Loucy (cell line): ENCODE measurements around the gene GSE1.

Experiments
- EZH2phosphoT487 ChIP-seq: fragments of 200-600 bp; IDR thresholded peaks from 2 replicates; pipeline ENCODE4 v1.6.1; 2018; ENCODE audit warnings: antibody characterized with exemption, mild to moderate bottlenecking, moderate library complexity, borderline replicate concordance
- TF ChIP-seq, protein P1 (sequence below): fragments of 200-600 bp; sonication (generic); conservative IDR thresholded peaks from 2 replicates; pipeline ENCODE4 v1.5.1; 2014; ENCODE audit warnings: mild to moderate bottlenecking, antibody characterized with exemption, low read length

DNA sequence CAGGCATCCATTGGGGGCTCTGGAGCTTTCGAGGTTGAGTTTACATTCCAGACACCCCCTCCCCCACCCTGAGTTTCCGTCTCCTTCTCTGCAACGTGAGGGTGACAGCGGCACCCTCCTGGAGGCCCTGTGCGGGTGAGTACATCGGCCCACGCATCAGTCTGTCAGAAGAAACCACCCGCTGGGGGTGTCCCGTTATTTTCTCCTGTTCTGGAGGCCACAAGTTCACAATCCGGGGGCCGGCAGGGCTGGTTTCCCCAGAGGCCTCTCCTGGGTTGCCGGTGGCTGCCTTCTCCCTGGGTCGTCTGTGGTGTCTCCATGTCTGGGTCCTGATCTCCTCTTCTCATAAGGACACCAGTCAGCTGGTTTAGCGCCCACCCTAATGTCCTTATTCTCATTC is 35.7 kb downstream of the GSE1 start:
- TF ChIP-seq, protein P1, sequence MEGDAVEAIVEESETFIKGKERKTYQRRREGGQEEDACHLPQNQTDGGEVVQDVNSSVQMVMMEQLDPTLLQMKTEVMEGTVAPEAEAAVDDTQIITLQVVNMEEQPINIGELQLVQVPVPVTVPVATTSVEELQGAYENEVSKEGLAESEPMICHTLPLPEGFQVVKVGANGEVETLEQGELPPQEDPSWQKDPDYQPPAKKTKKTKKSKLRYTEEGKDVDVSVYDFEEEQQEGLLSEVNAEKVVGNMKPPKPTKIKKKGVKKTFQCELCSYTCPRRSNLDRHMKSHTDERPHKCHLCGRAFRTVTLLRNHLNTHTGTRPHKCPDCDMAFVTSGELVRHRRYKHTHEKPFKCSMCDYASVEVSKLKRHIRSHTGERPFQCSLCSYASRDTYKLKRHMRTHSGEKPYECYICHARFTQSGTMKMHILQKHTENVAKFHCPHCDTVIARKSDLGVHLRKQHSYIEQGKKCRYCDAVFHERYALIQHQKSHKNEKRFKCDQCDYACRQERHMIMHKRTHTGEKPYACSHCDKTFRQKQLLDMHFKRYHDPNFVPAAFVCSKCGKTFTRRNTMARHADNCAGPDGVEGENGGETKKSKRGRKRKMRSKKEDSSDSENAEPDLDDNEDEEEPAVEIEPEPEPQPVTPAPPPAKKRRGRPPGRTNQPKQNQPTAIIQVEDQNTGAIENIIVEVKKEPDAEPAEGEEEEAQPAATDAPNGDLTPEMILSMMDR, result no peak
- no peak for TF ChIP-seq EZH2phosphoT487
